HG03159 (cell line): ENCODE results near the gene MAPK11.

Experiments
- ATAC-seq: cut with Tn5 transposase; IDR thresholded peaks from one replicate; pipeline ENCODE4 v1.9.1; 2021; ENCODE audit warnings: mild to moderate bottlenecking, moderate library complexity; ENCODE audit not compliant: unreplicated experiment

MAPK11 gene

GRCh38 chr22:50296658-50297490 lies 26.7 kb upstream of the MAPK11 start:
- no peak for ATAC-seq

GRCh38 chr22:50294319-50294656 lies 24.1 kb upstream of the MAPK11 start:
- ATAC-seq, result no peak

GRCh38 chr22:50293441-50294318 lies 23.5 kb upstream of the MAPK11 start:
- no peak for ATAC-seq

- no peak for ATAC-seq
Observed at GRCh38 chr22:50292643-50293440, 22.7 kb upstream of the MAPK11 start.

- no peak for ATAC-seq
Observed at GRCh38 chr22:50289942-50290630, 19.9 kb upstream of the MAPK11 start.

- ATAC-seq, result no peak
Observed at GRCh38 chr22:50289151-50289941, 19.2 kb upstream of the MAPK11 start.

GRCh38 chr22:50287731-50288130 lies 17.6 kb upstream of the MAPK11 start:
- no peak for ATAC-seq

- no peak for ATAC-seq
Observed at GRCh38 chr22:50286701-50287318, 16.6 kb upstream of the MAPK11 start.

- no peak for ATAC-seq
Observed at GRCh38 chr22:50286275-50286674, 16.1 kb upstream of the MAPK11 start.

GRCh38 chr22:50285568-50286229 lies 15.5 kb upstream of the MAPK11 start:
- no peak for ATAC-seq

GRCh38 chr22:50284479-50284878 lies 14.3 kb upstream of the MAPK11 start:
- ATAC-seq, result no peak

GRCh38 chr22:50283821-50284220 lies 13.6 kb upstream of the MAPK11 start:
- no peak for ATAC-seq

- ATAC-seq, result no peak
Observed at GRCh38 chr22:50282361-50283155, 12.4 kb upstream of the MAPK11 start.

GRCh38 chr22:50281957-50282356 lies 11.8 kb upstream of the MAPK11 start:
- no peak for ATAC-seq

GRCh38 chr22:50281384-50281760 lies 11.2 kb upstream of the MAPK11 start:
- no peak for ATAC-seq

- ATAC-seq, result no peak
Observed at GRCh38 chr22:50280708-50281383, 10.7 kb upstream of the MAPK11 start.

GRCh38 chr22:50280022-50280707 lies 10.0 kb upstream of the MAPK11 start:
- no peak for ATAC-seq
